ENCODE results near the gene UIMC1.
"Not testable (repeated sequence)": the region's sequence is repeated elsewhere in the genome, so short reads cannot be mapped to it uniquely, and the experiment has no call there.

The UIMC1 gene

GRCh38 chr5:176995122-176995490 lies 11.5 kb downstream of the UIMC1 start:
- Histone ChIP-seq H3K4me1 (ENCODE audit: control insufficient read depth in 2 of 2, insufficient read depth in 2 of 2, low read length in 2 of 2) (no peaks in the 10 kb centered on the region), H3K4me3 (ENCODE audit: low read length in 2 of 2) (no peak overlapping the region), H3K27ac (ENCODE audit: low read depth in 2 of 2, low read length in 2 of 2) (no peak overlapping the region)

GRCh38 chr5:176994460-176995121 lies 12.0 kb downstream of the UIMC1 start:
- Histone ChIP-seq H3K9me3 (ENCODE audit: control insufficient read depth in 2 of 2, low read length in 2 of 2) (no peaks in the 10 kb centered on the region), H3K36me3 (ENCODE audit: control insufficient read depth in 2 of 2, insufficient read depth in 2 of 2, low read length in 2 of 2) (no peaks in the 10 kb centered on the region), H3K4me3 (ENCODE audit: low read length in 2 of 2) (no peak overlapping the region), H3K27me3 (ENCODE audit: control insufficient read depth in 2 of 2, insufficient read depth in 2 of 2, low read length in 2 of 2) (no peaks in the 10 kb centered on the region), H3K27ac (ENCODE audit: low read depth in 2 of 2, low read length in 2 of 2) (no peak overlapping the region), H3K9ac (ENCODE audit: low read depth in 1 of 2, low read length in 2 of 2) (no peak overlapping the region), H3K4me1 (ENCODE audit: control insufficient read depth in 2 of 2, insufficient read depth in 2 of 2, low read length in 2 of 2) (no peaks in the 10 kb centered on the region)

More at GRCh38 chr5:176995122-176995490, 11.5 kb downstream of the UIMC1 start:
- Histone ChIP-seq H3K9ac (ENCODE audit: low read depth in 1 of 2, low read length in 2 of 2) (no peak overlapping the region), H3K36me3 (ENCODE audit: control insufficient read depth in 2 of 2, insufficient read depth in 2 of 2, low read length in 2 of 2) (no peaks in the 10 kb centered on the region), H3K27me3 (ENCODE audit: control insufficient read depth in 2 of 2, insufficient read depth in 2 of 2, low read length in 2 of 2) (no peaks in the 10 kb centered on the region), H3K9me3 (ENCODE audit: control insufficient read depth in 2 of 2, low read length in 2 of 2) (no peaks in the 10 kb centered on the region)

GRCh38 chr5:176993081-176993480 lies 13.5 kb downstream of the UIMC1 start:
- H3K9me3 ChIP-seq (ENCODE audit: control insufficient read depth in 2 of 2, low read length in 2 of 2); H3K36me3 ChIP-seq (ENCODE audit: control insufficient read depth in 2 of 2, insufficient read depth in 2 of 2, low read length in 2 of 2); H3K4me1 ChIP-seq (ENCODE audit: control insufficient read depth in 2 of 2, insufficient read depth in 2 of 2, low read length in 2 of 2); H3K9ac ChIP-seq (ENCODE audit: low read depth in 1 of 2, low read length in 2 of 2); H3K27ac ChIP-seq (ENCODE audit: low read depth in 2 of 2, low read length in 2 of 2); H3K27me3 ChIP-seq (ENCODE audit: control insufficient read depth in 2 of 2, insufficient read depth in 2 of 2, low read length in 2 of 2); H3K4me3 ChIP-seq (ENCODE audit: low read length in 2 of 2): not testable (repeated sequence)

GRCh38 chr5:176987583-176987982 lies 19.0 kb downstream of the UIMC1 start:
- no peak overlapping the region for H3K4me3 ChIP-seq (ENCODE audit: low read length in 2 of 2)
- H3K4me1 ChIP-seq (ENCODE audit: control insufficient read depth in 2 of 2, insufficient read depth in 2 of 2, low read length in 2 of 2), result no peaks in the 10 kb centered on the region
- no peak overlapping the region for H3K27ac ChIP-seq (ENCODE audit: low read depth in 2 of 2, low read length in 2 of 2)
- H3K9me3 ChIP-seq (ENCODE audit: control insufficient read depth in 2 of 2, low read length in 2 of 2), result no peaks in the 10 kb centered on the region
- no peak overlapping the region for H3K9ac ChIP-seq (ENCODE audit: low read depth in 1 of 2, low read length in 2 of 2)
- H3K27me3 ChIP-seq (ENCODE audit: control insufficient read depth in 2 of 2, insufficient read depth in 2 of 2, low read length in 2 of 2), result no peaks in the 10 kb centered on the region
- no peaks in the 10 kb centered on the region for H3K36me3 ChIP-seq (ENCODE audit: control insufficient read depth in 2 of 2, insufficient read depth in 2 of 2, low read length in 2 of 2)

- Histone ChIP-seq H3K36me3 (ENCODE audit: control insufficient read depth in 2 of 2, insufficient read depth in 2 of 2, low read length in 2 of 2) (peaks cover 0 to 8% of the 10 kb centered on the region in 2 donors), H3K9ac (ENCODE audit: low read depth in 1 of 2, low read length in 2 of 2) (no peak overlapping the region), H3K9me3 (ENCODE audit: control insufficient read depth in 2 of 2, low read length in 2 of 2) (no peaks in the 10 kb centered on the region), H3K4me3 (ENCODE audit: low read length in 2 of 2) (no peak overlapping the region), H3K27ac (ENCODE audit: low read depth in 2 of 2, low read length in 2 of 2) (no peak overlapping the region), H3K4me1 (ENCODE audit: control insufficient read depth in 2 of 2, insufficient read depth in 2 of 2, low read length in 2 of 2) (no peaks in the 10 kb centered on the region), H3K27me3 (ENCODE audit: control insufficient read depth in 2 of 2, insufficient read depth in 2 of 2, low read length in 2 of 2) (no peaks in the 10 kb centered on the region)
Observed at GRCh38 chr5:176986280-176986679, 20.3 kb downstream of the UIMC1 start.

- Histone ChIP-seq H3K9ac (ENCODE audit: low read depth in 1 of 2, low read length in 2 of 2) (no peak overlapping the region), H3K4me3 (ENCODE audit: low read length in 2 of 2) (no peak overlapping the region), H3K4me1 (ENCODE audit: control insufficient read depth in 2 of 2, insufficient read depth in 2 of 2, low read length in 2 of 2) (no peaks in the 10 kb centered on the region), H3K36me3 (ENCODE audit: control insufficient read depth in 2 of 2, insufficient read depth in 2 of 2, low read length in 2 of 2) (peaks cover 0 to 12% of the 10 kb centered on the region in 2 donors), H3K27ac (ENCODE audit: low read depth in 2 of 2, low read length in 2 of 2) (no peak overlapping the region), H3K9me3 (ENCODE audit: control insufficient read depth in 2 of 2, low read length in 2 of 2) (no peaks in the 10 kb centered on the region), H3K27me3 (ENCODE audit: control insufficient read depth in 2 of 2, insufficient read depth in 2 of 2, low read length in 2 of 2) (no peaks in the 10 kb centered on the region)
Observed at GRCh38 chr5:176985516-176985915, 21.1 kb downstream of the UIMC1 start.

- H3K9ac ChIP-seq (ENCODE audit: low read depth in 1 of 2, low read length in 2 of 2); H3K4me1 ChIP-seq (ENCODE audit: control insufficient read depth in 2 of 2, insufficient read depth in 2 of 2, low read length in 2 of 2); H3K4me3 ChIP-seq (ENCODE audit: low read length in 2 of 2); H3K27ac ChIP-seq (ENCODE audit: low read depth in 2 of 2, low read length in 2 of 2); H3K9me3 ChIP-seq (ENCODE audit: control insufficient read depth in 2 of 2, low read length in 2 of 2); H3K27me3 ChIP-seq (ENCODE audit: control insufficient read depth in 2 of 2, insufficient read depth in 2 of 2, low read length in 2 of 2): not testable (repeated sequence)
- peaks cover 6 to 22% of the 10 kb centered on the region in 2 donors for H3K36me3 ChIP-seq (ENCODE audit: control insufficient read depth in 2 of 2, insufficient read depth in 2 of 2, low read length in 2 of 2)
Observed at GRCh38 chr5:176984176-176984575, 22.4 kb downstream of the UIMC1 start.

GRCh38 chr5:176983593-176983992 lies 23.0 kb downstream of the UIMC1 start:
- not testable (repeated sequence) for H3K4me1 ChIP-seq (ENCODE audit: control insufficient read depth in 2 of 2, insufficient read depth in 2 of 2, low read length in 2 of 2); H3K9me3 ChIP-seq (ENCODE audit: control insufficient read depth in 2 of 2, low read length in 2 of 2); H3K27me3 ChIP-seq (ENCODE audit: control insufficient read depth in 2 of 2, insufficient read depth in 2 of 2, low read length in 2 of 2); H3K27ac ChIP-seq (ENCODE audit: low read depth in 2 of 2, low read length in 2 of 2); H3K9ac ChIP-seq (ENCODE audit: low read depth in 1 of 2, low read length in 2 of 2); H3K4me3 ChIP-seq (ENCODE audit: low read length in 2 of 2)
- peaks cover 11 to 22% of the 10 kb centered on the region in 2 donors for H3K36me3 ChIP-seq (ENCODE audit: control insufficient read depth in 2 of 2, insufficient read depth in 2 of 2, low read length in 2 of 2)

GRCh38 chr5:176983112-176983511 lies 23.5 kb downstream of the UIMC1 start:
- not testable (repeated sequence) for H3K9me3 ChIP-seq (ENCODE audit: control insufficient read depth in 2 of 2, low read length in 2 of 2); H3K4me3 ChIP-seq (ENCODE audit: low read length in 2 of 2); H3K27me3 ChIP-seq (ENCODE audit: control insufficient read depth in 2 of 2, insufficient read depth in 2 of 2, low read length in 2 of 2); H3K9ac ChIP-seq (ENCODE audit: low read depth in 1 of 2, low read length in 2 of 2); H3K4me1 ChIP-seq (ENCODE audit: control insufficient read depth in 2 of 2, insufficient read depth in 2 of 2, low read length in 2 of 2); H3K27ac ChIP-seq (ENCODE audit: low read depth in 2 of 2, low read length in 2 of 2)
- H3K36me3 ChIP-seq (ENCODE audit: control insufficient read depth in 2 of 2, insufficient read depth in 2 of 2, low read length in 2 of 2), result peaks cover 12 to 22% of the 10 kb centered on the region in 2 donors

- Histone ChIP-seq H3K27me3 (ENCODE audit: control insufficient read depth in 2 of 2, insufficient read depth in 2 of 2, low read length in 2 of 2) (no peaks in the 10 kb centered on the region), H3K4me1 (ENCODE audit: control insufficient read depth in 2 of 2, insufficient read depth in 2 of 2, low read length in 2 of 2) (no peaks in the 10 kb centered on the region), H3K9ac (ENCODE audit: low read depth in 1 of 2, low read length in 2 of 2) (no peak overlapping the region), H3K27ac (ENCODE audit: low read depth in 2 of 2, low read length in 2 of 2) (no peak overlapping the region), H3K4me3 (ENCODE audit: low read length in 2 of 2) (no peak overlapping the region), H3K9me3 (ENCODE audit: control insufficient read depth in 2 of 2, low read length in 2 of 2) (no peaks in the 10 kb centered on the region), H3K36me3 (ENCODE audit: control insufficient read depth in 2 of 2, insufficient read depth in 2 of 2, low read length in 2 of 2) (peaks cover 12 to 22% of the 10 kb centered on the region in 2 donors)
Observed at GRCh38 chr5:176980818-176981217, 25.8 kb downstream of the UIMC1 start.

GRCh38 chr5:176979669-176980068 lies 26.9 kb downstream of the UIMC1 start:
- Histone ChIP-seq H3K36me3 (ENCODE audit: control insufficient read depth in 2 of 2, insufficient read depth in 2 of 2, low read length in 2 of 2) (peaks cover 16 to 29% of the 10 kb centered on the region in 2 donors), H3K9ac (ENCODE audit: low read depth in 1 of 2, low read length in 2 of 2) (no peak overlapping the region), H3K27ac (ENCODE audit: low read depth in 2 of 2, low read length in 2 of 2) (no peak overlapping the region), H3K27me3 (ENCODE audit: control insufficient read depth in 2 of 2, insufficient read depth in 2 of 2, low read length in 2 of 2) (no peaks in the 10 kb centered on the region), H3K9me3 (ENCODE audit: control insufficient read depth in 2 of 2, low read length in 2 of 2) (no peaks in the 10 kb centered on the region), H3K4me3 (ENCODE audit: low read length in 2 of 2) (no peak overlapping the region), H3K4me1 (ENCODE audit: control insufficient read depth in 2 of 2, insufficient read depth in 2 of 2, low read length in 2 of 2) (no peaks in the 10 kb centered on the region)

Data from mucosa of rectum (tissue), 2 donors.